Stimulated activated CD8-positive, alpha-beta memory T cell treated with anti-CD3 and anti-CD28 coated beads, Interleukin-12 subunit alpha, Interleukin-12 subunit beta, amount 100 ng/mL, for 24 hours (primary cell): Measurements from ENCODE around the gene C5orf58.
"Not testable (repeated sequence)": the region's sequence is repeated elsewhere in the genome, so short reads cannot be mapped to it uniquely, and the experiment has no call there.

Source experiments
- DNase-seq: peaks from one replicate; pipeline ENCODE4 v3.0.0-alpha.2; 2020; ENCODE audit errors: extremely low read depth

C5orf58 gene

GRCh38 chr5:170223906-170224305 is 8.9 kb upstream of the C5orf58 start:
- DNase-seq = no peak

GRCh38 chr5:170225326-170226128 is 7.3 kb upstream of the C5orf58 start:
- peak; percentile 32 for DNase-seq

- no peak for DNase-seq
These were observed 6.6 kb upstream of the C5orf58 start for GRCh38 chr5:170226129-170226615.

- DNase-seq = no peak
These were observed 6.1 kb upstream of the C5orf58 start for GRCh38 chr5:170226661-170227060.

GRCh38 chr5:170228762-170229435 is 3.9 kb upstream of the C5orf58 start:
- no peak for DNase-seq

- no peak for DNase-seq
These were observed 640 bp downstream of the C5orf58 start for GRCh38 chr5:170233358-170233892.

GRCh38 chr5:170235876-170236864 is 3.4 kb downstream of the C5orf58 start:
- no peak for DNase-seq

GRCh38 chr5:170238456-170239196 is 5.8 kb downstream of the C5orf58 start:
- DNase-seq = no peak

GRCh38 chr5:170245436-170245835 is 12.7 kb downstream of the C5orf58 start:
- not testable (repeated sequence) for DNase-seq

GRCh38 chr5:170246126-170246870 is 13.5 kb downstream of the C5orf58 start:
- no peak for DNase-seq

- no peak for DNase-seq
These were observed 14.6 kb downstream of the C5orf58 start for GRCh38 chr5:170247363-170247762.

- DNase-seq = no peak
These were observed 15.6 kb downstream of the C5orf58 start for GRCh38 chr5:170248172-170248930.

- not testable (repeated sequence) for DNase-seq
These were observed 16.1 kb downstream of the C5orf58 start for GRCh38 chr5:170248931-170249227.

GRCh38 chr5:170249355-170249754 is 16.6 kb downstream of the C5orf58 start:
- no peak for DNase-seq

GRCh38 chr5:170250810-170251317 is 18.1 kb downstream of the C5orf58 start:
- DNase-seq = no peak

- no peak for DNase-seq
These were observed 18.7 kb downstream of the C5orf58 start for GRCh38 chr5:170251462-170251861.

GRCh38 chr5:170252109-170252508 is 19.3 kb downstream of the C5orf58 start:
- no peak for DNase-seq

- no peak for DNase-seq
These were observed 20.1 kb downstream of the C5orf58 start for GRCh38 chr5:170252720-170253350.

GRCh38 chr5:170254056-170254455 is 21.3 kb downstream of the C5orf58 start:
- no peak for DNase-seq
